Fibroblast of mammary gland (primary cell): ENCODE results near the gene SLC36A1.

ENCODE experiments used
- DNase-seq: peaks from one replicate; pipeline ENCODE4 v3.0.0-alpha.2; 2010; ENCODE audit warnings: low read depth
- H3K4me3 ChIP-seq: 2 replicates; pipeline ENCODE4 v1.5.1; 2011; ENCODE audit warnings: low read depth, mild to moderate bottlenecking, low read length, moderate library complexity; ENCODE audit not compliant: control insufficient read depth
- CTCF ChIP-seq: conservative IDR thresholded peaks from 2 replicates; pipeline ENCODE4 v1.5.1; 2011; ENCODE audit warnings: low read depth, low read length, inconsistent platforms; ENCODE audit not compliant: control insufficient read depth, insufficient read depth

The SLC36A1 gene

DNA sequence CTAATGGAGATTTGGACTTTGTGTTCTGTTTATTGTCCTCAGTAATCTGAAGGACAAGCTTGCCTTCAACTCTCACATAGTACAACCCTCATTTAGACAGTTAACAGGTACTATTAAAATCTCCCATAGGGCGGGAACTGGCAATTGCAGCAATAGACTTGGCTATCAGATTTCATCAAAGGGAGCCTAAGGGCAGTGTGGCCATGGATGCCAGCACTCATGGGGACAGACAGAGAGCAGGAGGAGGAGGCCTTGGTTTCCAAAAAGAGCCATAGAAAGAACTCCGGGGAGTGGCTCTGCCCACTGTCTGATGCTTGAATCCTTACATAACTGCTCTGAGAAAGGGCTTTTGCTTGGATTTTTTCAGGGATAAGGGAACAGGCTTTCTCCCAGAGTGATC, 6.8 kb downstream of the SLC36A1 start:
- TF ChIP-seq CTCF, result no peak
- H3K4me3 ChIP-seq, result no peak overlapping the region
- no peak for DNase-seq

GRCh38 chr5:151454889-151455288, 7.5 kb downstream of the SLC36A1 start:
- DNase-seq, result no peak
- TF ChIP-seq CTCF, result no peak
- no peak overlapping the region for H3K4me3 ChIP-seq

GRCh38 chr5:151456321-151456940, 9.0 kb downstream of the SLC36A1 start:
- H3K4me3 ChIP-seq, result no peak overlapping the region
- no peak for DNase-seq
- no peak for TF ChIP-seq CTCF

DNA sequence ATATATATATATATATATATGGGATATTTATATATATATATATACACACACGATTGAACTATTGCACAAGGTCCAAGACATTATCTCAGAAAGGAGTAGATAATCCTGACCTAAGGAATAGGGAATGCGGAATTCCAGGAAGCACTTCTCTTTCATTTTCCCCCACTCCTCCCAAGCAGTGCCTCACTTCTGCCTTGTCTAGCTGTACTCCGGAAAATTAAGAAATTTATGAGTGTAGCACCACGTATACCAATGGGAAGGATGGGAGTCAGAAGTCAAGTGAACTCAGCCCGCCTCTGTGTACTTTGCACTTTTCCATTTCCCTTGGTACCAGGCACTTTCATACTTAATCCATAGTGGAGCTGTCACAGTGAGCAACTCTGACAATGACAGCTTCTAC, 10.9 kb downstream of the SLC36A1 start:
- H3K4me3 ChIP-seq, result no peak overlapping the region
- no peak for DNase-seq
- TF ChIP-seq CTCF, result no peak

DNA sequence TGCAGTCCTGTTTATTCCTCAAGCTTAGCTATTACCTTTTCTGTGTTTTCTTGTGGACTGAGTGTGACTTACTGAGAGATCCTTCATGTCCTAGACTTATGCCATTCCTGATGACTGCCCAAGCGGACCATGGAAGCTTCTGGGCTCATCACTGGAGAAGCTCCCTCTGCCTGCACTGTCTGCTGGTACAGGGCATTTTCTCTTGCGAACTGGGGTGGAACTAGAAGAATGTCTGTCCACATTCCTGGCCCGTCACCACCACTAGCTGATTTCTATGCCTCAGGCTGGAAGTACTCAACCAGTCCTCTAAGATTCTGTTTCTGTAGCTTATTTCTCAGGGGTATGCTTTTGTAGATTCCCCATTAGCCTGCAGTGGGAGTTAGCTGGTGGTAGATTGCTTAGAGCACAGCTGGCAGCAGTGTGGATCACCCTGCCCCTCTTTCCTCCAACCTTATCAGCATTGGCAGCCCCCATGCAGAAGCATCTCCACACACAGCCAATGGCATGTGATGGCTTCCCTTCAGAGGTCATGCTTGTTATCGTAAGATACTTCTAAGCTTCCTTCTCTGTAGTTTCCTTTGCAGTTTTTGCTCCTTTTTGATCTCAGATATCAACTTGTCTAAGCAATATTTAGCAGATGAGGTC, 12.4 kb downstream of the SLC36A1 start:
- H3K4me3 ChIP-seq, result no peak overlapping the region
- DNase-seq, result no peak
- TF ChIP-seq CTCF, result no peak

DNA sequence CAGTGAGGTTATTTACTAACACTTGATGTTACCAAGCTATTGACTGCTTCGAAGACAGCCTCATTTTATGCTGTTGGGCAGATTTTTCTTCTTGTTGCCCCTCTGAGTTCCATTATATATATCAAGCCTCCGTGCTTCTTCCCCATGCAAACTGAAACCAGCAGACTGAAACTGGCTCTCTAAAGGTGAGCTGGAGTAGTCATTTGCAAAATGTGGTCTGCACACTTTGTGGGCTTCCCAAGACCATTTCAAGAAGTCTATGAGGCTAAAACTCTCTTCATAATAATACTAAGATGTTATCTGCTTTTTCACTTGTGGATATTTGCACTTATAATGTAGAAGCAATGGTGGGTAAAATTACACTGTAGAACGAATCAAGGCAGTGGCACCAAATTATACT, 13.9 kb downstream of the SLC36A1 start:
- DNase-seq, result no peak
- no peak overlapping the region for H3K4me3 ChIP-seq
- TF ChIP-seq CTCF, result no peak
